C4-2B (cell line): ENCODE measurements around the gene PDCD10.

Experiments used
- ZFX ChIP-seq: fragments of 450-650 bp; IDR thresholded peaks from 2 replicates; pipeline ENCODE4 v1.6.1; 2017
- TF ChIP-seq, protein P1 (sequence below): fragments of 450-650 bp; conservative IDR thresholded peaks from 2 replicates; pipeline ENCODE4 v1.5.1; 2017; ENCODE audit warnings: mild to moderate bottlenecking

DNA sequence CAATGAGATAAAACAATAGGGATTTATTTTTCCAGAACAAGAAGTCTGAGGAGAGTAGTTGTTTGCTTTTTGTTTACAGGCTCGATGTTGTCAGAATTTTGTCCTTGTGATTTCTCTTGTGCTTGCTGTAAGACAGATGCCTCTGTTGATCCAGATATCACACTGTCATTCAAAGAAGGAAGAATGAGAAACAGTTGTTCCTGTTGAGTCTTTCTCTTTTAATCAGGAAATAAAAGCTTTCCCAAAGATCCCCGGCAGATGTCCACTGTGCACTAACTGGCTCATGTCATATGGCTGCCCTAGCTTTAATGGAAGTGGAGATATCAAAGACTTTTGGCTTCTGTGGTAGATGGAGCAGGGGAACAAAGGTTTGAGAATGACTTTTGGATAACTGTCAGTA lies 7.6 kb upstream of the PDCD10 start:
- TF ChIP-seq, protein P1, sequence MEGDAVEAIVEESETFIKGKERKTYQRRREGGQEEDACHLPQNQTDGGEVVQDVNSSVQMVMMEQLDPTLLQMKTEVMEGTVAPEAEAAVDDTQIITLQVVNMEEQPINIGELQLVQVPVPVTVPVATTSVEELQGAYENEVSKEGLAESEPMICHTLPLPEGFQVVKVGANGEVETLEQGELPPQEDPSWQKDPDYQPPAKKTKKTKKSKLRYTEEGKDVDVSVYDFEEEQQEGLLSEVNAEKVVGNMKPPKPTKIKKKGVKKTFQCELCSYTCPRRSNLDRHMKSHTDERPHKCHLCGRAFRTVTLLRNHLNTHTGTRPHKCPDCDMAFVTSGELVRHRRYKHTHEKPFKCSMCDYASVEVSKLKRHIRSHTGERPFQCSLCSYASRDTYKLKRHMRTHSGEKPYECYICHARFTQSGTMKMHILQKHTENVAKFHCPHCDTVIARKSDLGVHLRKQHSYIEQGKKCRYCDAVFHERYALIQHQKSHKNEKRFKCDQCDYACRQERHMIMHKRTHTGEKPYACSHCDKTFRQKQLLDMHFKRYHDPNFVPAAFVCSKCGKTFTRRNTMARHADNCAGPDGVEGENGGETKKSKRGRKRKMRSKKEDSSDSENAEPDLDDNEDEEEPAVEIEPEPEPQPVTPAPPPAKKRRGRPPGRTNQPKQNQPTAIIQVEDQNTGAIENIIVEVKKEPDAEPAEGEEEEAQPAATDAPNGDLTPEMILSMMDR, result no peak
- no peak for TF ChIP-seq ZFX
